ENCODE measurements around the gene GPER1. TPM values are rescaled to one million over a fixed set of nuclear protein-coding genes. Genes with fewer than 3 reads are reported as not detected.

The GPER1 gene
- total RNA-seq, 4 donors from 2014 or later, result 12.5 to 29.2 (median 21.2) TPM

- Histone ChIP-seq H3K9me3 (no peaks in the 10 kb centered on the region), H3K4me1 (no peaks in the 10 kb centered on the region), H3K4me3 (replicated peaks in 1 of 3) (no peak overlapping the region), H3K27ac (no peak overlapping the region), H3K27me3 (no peaks in the 10 kb centered on the region), H3K36me3 (no peaks in the 10 kb centered on the region)
- DNase-seq, result no peak
- WGBS, 2 donors, result 91% methylated on average over 35 of the region's 38 CpGs
- intact Hi-C loops (cut with DNase I), result no loop called here
- TF ChIP-seq CTCF (IDR thresholded peaks at IDR 0.05) (no peak), POLR2A (IDR thresholded peaks at IDR 0.05) (no peak)
Observed at GRCh38 chr7:1080252-1080920, 7.5 kb upstream of the GPER1 start.

GRCh38 chr7:1080921-1081255, 7.0 kb upstream of the GPER1 start:
- no peak overlapping the region for H3K27ac ChIP-seq
- H3K4me3 ChIP-seq (replicated peaks in 1 of 3), result no peak overlapping the region
- H3K9me3 ChIP-seq, result no peaks in the 10 kb centered on the region
- no peaks in the 10 kb centered on the region for H3K27me3 ChIP-seq
- no peaks in the 10 kb centered on the region for H3K36me3 ChIP-seq
- intact Hi-C loops (cut with DNase I), result no loop called here
- 98% methylated on average over 5 to 11 of the region's 16 CpGs for WGBS, 2 donors
- no peaks in the 10 kb centered on the region for H3K4me1 ChIP-seq
- DNase-seq, result no peak
- TF ChIP-seq CTCF (IDR thresholded peaks at IDR 0.05), result no peak
- no peak for TF ChIP-seq POLR2A (IDR thresholded peaks at IDR 0.05)

GRCh38 chr7:1081336-1081735, 6.6 kb upstream of the GPER1 start:
- TF ChIP-seq POLR2A (IDR thresholded peaks at IDR 0.05) (no peak), CTCF (IDR thresholded peaks at IDR 0.05) (no peak)
- intact Hi-C loops (cut with DNase I), result no loop called here
- H3K36me3 ChIP-seq, result no peaks in the 10 kb centered on the region
- no peak overlapping the region for H3K27ac ChIP-seq
- no peaks in the 10 kb centered on the region for H3K9me3 ChIP-seq
- 85 to 92% methylated on average over 18 to 19 of the region's 20 CpGs for WGBS, 2 donors
- no peak for DNase-seq
- no peak overlapping the region for H3K4me3 ChIP-seq (replicated peaks in 1 of 3)
- H3K4me1 ChIP-seq, result peaks cover under 1% of the 10 kb centered on the region in 2 donors
- H3K27me3 ChIP-seq, result no peaks in the 10 kb centered on the region

- Histone ChIP-seq H3K36me3 (no peaks in the 10 kb centered on the region), H3K27me3 (no peaks in the 10 kb centered on the region), H3K4me1 (peaks cover 6% of the 10 kb centered on the region in 2 donors), H3K27ac (no peak overlapping the region), H3K9me3 (no peaks in the 10 kb centered on the region), H3K4me3 (replicated peaks in 1 of 3) (no peak overlapping the region)
- intact Hi-C loops (cut with DNase I), result no loop called here
- WGBS, 2 donors, result 72 to 77% methylated on average over 27 to 31 of the region's 31 CpGs
- TF ChIP-seq POLR2A (IDR thresholded peaks at IDR 0.05) (no peak), CTCF (IDR thresholded peaks at IDR 0.05) (no peak)
- DNase-seq, result no peak
Observed at GRCh38 chr7:1081931-1082401, 5.9 kb upstream of the GPER1 start.

GRCh38 chr7:1083729-1084657, 3.9 kb upstream of the GPER1 start:
- intact Hi-C loops (cut with DNase I), result no loop called here
- no peaks in the 10 kb centered on the region for H3K27me3 ChIP-seq
- peaks cover 24 to 27% of the 10 kb centered on the region in 2 donors for H3K4me1 ChIP-seq
- H3K36me3 ChIP-seq, result no peaks in the 10 kb centered on the region
- no peak overlapping the region for H3K4me3 ChIP-seq (replicated peaks in 1 of 3)
- WGBS, 2 donors, result 78 to 84% methylated on average over 35 to 42 of the region's 45 CpGs
- TF ChIP-seq POLR2A (IDR thresholded peaks at IDR 0.05) (no peak), CTCF (IDR thresholded peaks at IDR 0.05) (no peak)
- no peaks in the 10 kb centered on the region for H3K9me3 ChIP-seq
- no peak for DNase-seq
- no peak overlapping the region for H3K27ac ChIP-seq
